HG02885 (cell line): ENCODE data around the gene NUP188.
"Not testable (repeated sequence)": the region's sequence is repeated elsewhere in the genome, so short reads cannot be mapped to it uniquely, and the experiment has no call there.

Source experiments
- ATAC-seq: cut with Tn5 transposase; IDR thresholded peaks from one replicate; pipeline ENCODE4 v1.9.1; 2021; ENCODE audit warnings: mild to moderate bottlenecking; ENCODE audit not compliant: unreplicated experiment, poor library complexity

NUP188 gene

GRCh38 chr9:129004173-129004572 is 56.7 kb downstream of the NUP188 start:
- ATAC-seq = not testable (repeated sequence)

DNA sequence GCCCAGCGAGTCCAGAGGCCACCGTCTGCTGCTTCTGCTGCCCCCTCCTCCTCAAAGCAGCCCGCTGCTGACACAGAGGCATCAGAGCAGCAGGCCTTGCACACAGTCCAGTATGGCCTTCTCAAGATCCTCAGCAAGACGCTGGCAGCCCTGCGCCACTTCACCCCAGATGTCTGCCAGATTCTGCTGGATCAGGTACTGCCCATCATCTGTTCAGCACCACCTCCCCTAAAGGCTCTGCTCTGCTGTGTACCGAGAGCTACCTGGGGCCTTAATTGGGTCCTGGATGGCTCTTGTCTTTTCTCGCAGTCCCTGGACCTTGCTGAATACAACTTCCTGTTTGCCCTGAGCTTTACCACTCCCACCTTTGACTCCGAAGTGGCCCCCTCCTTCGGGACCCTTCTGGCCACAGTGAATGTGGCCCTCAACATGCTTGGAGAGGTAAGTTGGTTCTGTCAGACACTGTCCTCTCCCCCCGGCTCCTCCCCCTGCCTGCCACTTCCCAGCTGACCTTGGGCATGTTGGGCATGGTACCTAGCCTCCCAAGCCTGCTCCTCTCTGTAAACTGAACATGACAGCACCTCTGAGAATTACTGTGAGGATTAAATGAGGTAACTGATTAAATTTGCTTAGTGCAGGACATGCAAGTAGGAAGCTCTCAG is 58.0 kb downstream of the NUP188 start:
- ATAC-seq = no peak

- ATAC-seq = peak; percentile 38
Measured at GRCh38 chr9:129006328-129007034, 59.0 kb downstream of the NUP188 start.

GRCh38 chr9:129007035-129007765 is 59.7 kb downstream of the NUP188 start:
- ATAC-seq = no peak

GRCh38 chr9:129007766-129008468 is 60.4 kb downstream of the NUP188 start:
- ATAC-seq = no peak

DNA sequence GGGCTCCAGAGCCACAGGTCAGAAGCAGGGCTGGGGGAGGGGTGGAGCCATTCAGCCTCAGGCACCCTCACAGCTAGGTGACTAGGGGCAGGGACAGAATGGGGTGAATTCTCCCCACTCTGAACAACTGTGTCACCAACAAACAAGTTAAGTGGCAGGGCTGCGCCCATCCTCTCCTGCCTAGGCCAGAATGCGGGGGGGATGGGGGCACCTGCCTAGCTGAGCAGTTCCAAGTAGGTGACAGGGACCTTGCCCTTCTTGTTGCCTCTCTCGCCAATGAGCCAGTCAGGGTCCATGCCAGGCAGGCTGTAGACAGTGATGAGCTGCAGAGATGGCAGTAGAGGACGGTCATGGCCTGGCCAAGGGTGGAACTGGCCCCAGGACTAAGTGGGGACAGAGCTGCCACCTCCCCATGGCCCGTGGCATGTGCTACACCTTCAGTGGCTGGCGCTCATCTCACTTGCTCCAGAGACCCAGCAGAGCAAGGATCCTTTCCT is 61.0 kb downstream of the NUP188 start:
- ATAC-seq = no peak

DNA sequence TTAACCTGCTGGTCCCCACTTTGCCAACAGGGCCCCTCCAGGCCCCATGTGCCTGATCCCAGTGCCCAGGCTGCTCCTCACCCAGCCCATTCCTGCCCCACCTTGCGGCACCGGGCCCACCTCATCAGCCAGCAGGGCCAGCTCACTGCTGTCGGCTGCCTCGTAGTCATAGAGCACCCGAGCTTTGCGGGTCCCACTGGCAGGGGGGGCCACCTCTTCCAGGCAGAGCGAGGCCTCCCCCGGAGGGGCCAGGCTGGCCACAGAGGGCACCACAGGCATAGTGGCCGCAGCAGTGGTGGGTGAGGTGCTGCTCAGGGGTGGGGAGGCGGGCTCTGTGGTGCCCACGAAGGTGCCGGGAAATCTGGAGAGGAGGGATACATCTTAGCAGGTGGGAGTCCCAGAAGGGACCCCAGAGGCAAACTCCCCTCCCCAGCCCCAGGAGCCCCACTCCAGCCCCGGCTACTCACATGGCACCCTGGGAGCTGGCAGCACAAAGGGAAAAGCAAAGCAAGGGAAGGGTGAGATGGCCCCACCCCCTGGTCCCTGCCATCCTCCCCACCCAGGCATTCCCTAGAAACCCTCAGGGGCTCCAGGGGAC is 61.6 kb downstream of the NUP188 start:
- no peak for ATAC-seq

DNA sequence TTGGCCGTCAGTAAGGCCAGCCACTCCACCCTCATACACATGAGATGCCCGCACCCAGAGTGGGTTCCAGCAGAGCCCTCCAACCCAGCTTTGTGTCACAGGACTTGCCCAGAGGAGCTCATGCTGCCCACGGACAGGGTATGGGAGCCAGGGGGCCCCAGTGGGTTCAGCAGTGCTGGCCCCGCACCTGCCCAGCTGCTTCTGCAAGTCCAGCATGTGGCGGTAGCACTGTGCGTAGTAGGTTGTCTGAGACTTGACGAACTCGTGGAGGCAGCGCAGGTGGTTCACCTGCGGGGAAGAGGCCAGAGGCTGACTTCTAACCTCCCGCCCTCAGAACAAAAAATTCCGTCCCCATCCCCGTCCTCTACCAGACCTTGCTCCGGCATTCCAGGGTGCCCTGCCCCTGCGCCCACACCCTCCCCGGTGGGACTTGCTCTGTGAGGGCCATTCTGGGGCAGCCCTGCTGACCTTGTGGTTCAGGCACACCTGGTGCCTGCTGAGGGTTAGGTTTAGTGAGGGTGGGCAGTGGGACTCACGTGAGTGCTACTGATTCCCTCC is 62.2 kb downstream of the NUP188 start:
- no peak for ATAC-seq

DNA sequence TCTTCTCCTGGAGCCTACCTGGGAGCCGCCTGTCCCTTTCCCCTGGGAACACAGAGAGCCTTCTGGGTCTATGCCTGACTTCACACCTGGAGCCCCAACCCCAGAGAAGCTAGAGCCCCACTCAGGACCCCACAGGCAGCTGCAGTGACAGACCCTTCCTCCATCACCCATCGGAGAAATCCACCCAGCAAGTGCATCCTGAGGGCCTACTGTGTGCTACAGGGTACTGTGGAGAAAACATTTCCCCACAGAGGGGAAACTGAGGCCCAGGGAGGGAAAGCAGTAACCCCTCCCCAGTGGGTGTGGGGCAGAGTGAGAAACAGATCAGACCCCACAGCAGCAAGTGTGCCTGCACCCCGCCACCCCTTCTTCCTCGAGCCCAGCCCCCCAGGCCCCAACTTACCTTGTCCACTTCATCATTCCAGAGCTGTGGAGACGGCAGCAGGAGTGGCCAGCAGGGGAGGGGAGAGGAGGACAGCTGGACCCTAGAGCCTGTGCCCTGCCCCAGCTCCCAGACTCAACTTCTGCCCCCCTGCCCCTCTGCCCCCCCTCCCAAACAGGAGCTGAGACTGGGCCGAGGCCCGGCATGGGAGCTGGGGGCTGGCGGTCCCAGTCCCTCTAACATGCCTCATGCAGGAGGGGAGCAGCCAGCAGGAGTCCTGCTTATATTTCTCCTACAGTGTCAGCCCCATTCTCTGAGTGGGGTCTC is 62.9 kb downstream of the NUP188 start:
- no peak for ATAC-seq

DNA sequence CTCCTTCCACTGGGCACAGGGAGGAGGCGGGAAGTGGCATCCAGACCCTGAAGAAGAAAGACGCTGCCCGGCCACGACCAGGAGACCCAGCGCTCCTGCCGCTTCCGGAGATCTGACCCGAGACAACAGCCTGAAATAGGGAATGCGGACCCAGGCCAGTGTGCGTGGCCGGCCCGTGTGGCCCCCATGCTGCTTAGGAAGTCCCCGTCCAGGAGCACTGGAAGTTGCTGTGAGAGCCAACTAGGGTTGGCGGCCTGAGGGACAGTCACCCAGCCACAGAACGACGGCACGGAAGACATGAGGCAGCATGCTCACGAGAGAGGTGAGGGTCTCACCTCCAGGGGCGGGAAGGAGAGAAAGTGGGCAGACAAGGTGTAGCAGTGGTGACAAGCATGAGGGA is 63.7 kb downstream of the NUP188 start:
- ATAC-seq = no peak

DNA sequence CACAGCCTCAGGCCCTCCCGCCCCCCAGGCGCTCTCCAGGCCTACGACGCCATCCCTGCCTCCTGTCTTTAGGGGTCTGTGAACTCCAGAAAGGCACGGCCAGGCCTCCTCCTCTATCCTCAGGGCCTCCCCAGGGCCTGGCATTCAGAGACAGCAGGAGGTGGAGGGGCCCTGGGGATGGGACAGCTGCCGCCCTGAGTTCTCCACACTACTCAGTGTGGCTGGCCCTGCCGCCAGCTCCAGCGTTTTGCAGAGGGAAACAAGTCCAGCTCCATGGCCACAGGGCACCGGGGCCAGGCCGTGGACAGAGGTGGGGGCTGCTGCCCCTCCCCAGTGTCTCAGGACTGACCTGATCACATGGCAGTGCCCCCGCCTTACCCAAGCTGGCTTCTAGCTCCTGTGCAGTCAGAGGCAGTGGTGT is 64.3 kb downstream of the NUP188 start:
- ATAC-seq = no peak

GRCh38 chr9:129012343-129012742 is 64.8 kb downstream of the NUP188 start:
- no peak for ATAC-seq

DNA sequence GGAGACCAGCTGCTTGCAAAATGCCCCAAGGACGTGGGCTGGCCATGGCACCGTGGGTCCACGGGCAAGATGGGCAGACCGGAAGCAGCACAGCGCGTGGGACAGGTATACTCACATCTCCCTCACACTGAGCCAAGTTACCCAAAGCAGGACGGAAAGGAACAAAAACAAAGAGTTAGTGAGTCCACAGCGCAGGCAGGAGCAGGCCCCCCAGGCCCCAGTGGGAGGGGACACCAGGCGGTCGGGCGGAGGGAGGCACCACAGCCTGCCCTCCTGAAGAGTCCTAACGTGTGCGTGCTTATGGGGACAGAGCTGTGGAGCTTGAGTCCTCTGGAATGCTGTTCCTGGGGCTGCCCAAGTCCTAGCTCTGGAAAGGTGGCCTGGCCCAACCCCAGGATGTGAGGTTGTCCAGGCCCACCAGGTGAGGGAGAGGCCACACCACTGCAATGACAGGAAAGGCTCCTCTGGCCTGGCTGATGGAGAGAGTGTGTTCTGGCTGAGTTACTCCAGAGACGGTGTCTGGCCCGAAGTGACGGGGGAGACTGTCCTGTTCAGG is 65.5 kb downstream of the NUP188 start:
- no peak for ATAC-seq

DNA sequence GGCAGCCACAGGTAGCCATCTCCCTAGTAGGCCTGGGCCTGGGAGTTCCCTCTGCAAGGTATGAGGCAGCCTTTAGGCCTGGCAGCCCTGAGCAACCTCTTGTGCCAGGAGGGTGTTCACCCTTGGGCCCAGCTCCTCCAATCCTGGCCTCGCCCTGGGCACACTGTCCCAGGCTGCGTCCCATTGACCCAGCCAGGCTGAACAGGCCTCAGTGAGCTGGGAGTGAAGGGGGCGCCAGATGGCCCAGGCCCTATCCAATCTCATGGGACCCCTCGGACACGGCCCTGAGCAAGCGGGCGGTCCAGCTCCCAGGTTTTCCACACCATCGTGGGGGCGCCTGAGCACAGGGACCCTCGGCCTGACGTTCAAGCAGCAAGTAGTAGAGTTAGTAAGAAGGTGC is 66.2 kb downstream of the NUP188 start:
- ATAC-seq = no peak

- ATAC-seq = no peak
Measured at GRCh38 chr9:129014124-129014523, 66.6 kb downstream of the NUP188 start.

GRCh38 chr9:129014608-129015007 is 67.1 kb downstream of the NUP188 start:
- no peak for ATAC-seq

DNA sequence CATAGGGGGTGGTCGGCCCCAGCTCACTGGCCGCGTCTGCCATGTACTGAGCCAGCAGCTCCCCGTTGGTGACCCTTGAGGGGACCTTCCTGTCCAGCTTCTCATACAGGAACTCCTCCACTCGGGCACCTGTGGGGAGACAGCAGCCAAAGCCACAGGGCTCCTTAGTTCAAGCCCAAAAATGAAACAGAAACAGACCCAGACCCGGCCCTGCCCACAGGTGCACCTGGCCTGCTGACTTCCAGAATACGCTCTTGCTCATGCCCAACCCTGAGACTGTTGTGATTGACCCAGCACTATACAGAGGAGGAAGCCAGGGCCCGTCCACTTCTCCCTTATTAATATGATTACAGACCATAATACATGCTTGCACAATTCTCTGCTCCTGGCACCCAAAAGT is 73.6 kb downstream of the NUP188 start:
- ATAC-seq = peak; percentile 76

- ATAC-seq = no peak
Measured at GRCh38 chr9:129022037-129022436, 74.5 kb downstream of the NUP188 start.
